NB4 (cell line): ENCODE measurements around the gene DNAJC30.

ENCODE experiments used
- DNase-seq: peaks from one replicate; pipeline ENCODE4 v3.0.0; 2010; ENCODE audit warnings: low read depth
- H3K4me3 ChIP-seq: one replicate; pipeline ENCODE4 v1.5.1; 2011; ENCODE audit warnings: mild to moderate bottlenecking, low read depth, low read length, moderate library complexity
- MYC ChIP-seq: IDR thresholded peaks from 2 replicates; pipeline ENCODE4 v1.6.1; 2011; ENCODE audit warnings: low read depth, low read length
- POLR2A ChIP-seq: IDR thresholded peaks from 2 replicates; pipeline ENCODE4 v1.6.1; 2011; ENCODE audit warnings: mild to moderate bottlenecking; ENCODE audit not compliant: insufficient read length; ENCODE audit errors: extremely low read depth
- TF ChIP-seq, protein P1 (sequence below): IDR thresholded peaks from one replicate; pipeline ENCODE4 v1.5.1; 2012; ENCODE audit warnings: low read depth, low read length
- TF ChIP-seq, protein P2 (sequence below): IDR thresholded peaks from 2 replicates; pipeline ENCODE4 v1.6.1; 2011; ENCODE audit warnings: low read depth, low read length

The DNAJC30 gene

DNA sequence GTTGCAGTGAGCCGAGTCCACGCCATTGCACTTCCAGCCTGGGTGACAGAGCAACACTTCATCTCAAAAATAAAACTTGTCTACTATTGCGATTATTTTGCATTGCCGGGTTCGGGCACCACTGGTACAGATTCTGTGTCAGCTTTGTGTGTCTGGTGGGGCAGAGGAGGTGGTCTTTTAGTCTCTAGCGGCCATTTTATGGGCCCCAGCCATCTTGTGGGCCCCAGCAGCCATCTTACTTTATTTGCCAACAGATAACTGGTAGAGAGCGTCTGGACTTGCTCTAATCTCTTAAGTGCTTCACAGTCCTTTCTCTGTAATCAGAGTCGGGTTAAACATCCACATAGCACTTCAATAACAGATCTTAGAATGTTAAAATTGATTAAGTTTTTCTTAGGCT is 5.0 kb upstream of the DNAJC30 start:
- TF ChIP-seq POLR2A (no peak), MYC (no peak)
- TF ChIP-seq, protein P1, sequence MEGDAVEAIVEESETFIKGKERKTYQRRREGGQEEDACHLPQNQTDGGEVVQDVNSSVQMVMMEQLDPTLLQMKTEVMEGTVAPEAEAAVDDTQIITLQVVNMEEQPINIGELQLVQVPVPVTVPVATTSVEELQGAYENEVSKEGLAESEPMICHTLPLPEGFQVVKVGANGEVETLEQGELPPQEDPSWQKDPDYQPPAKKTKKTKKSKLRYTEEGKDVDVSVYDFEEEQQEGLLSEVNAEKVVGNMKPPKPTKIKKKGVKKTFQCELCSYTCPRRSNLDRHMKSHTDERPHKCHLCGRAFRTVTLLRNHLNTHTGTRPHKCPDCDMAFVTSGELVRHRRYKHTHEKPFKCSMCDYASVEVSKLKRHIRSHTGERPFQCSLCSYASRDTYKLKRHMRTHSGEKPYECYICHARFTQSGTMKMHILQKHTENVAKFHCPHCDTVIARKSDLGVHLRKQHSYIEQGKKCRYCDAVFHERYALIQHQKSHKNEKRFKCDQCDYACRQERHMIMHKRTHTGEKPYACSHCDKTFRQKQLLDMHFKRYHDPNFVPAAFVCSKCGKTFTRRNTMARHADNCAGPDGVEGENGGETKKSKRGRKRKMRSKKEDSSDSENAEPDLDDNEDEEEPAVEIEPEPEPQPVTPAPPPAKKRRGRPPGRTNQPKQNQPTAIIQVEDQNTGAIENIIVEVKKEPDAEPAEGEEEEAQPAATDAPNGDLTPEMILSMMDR, result no peak
- TF ChIP-seq, protein P2, sequence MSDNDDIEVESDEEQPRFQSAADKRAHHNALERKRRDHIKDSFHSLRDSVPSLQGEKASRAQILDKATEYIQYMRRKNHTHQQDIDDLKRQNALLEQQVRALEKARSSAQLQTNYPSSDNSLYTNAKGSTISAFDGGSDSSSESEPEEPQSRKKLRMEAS, result no peak
- H3K4me3 ChIP-seq, result no peak overlapping the region
- no peak for DNase-seq

DNA sequence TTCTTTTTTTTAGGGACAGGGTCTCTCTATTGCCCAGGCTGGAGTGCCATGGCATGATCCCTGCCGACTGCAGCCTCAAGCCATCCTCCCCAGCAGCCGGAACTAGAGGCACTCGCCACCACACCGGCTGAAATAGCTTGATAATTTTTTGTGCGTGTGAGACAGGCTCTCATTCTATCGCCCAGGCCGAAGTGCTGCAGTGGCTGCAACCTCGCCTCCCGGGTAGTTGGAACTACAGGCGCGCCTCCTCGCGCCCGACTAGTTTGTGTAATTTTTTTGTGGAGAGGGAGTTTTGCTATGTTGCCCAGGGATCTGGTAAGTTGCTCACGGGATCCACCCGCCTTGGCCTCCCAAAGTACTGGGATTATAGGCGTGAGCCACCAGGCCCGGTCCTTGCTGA is 2.1 kb upstream of the DNAJC30 start:
- TF ChIP-seq, protein P1, result no peak

DNA sequence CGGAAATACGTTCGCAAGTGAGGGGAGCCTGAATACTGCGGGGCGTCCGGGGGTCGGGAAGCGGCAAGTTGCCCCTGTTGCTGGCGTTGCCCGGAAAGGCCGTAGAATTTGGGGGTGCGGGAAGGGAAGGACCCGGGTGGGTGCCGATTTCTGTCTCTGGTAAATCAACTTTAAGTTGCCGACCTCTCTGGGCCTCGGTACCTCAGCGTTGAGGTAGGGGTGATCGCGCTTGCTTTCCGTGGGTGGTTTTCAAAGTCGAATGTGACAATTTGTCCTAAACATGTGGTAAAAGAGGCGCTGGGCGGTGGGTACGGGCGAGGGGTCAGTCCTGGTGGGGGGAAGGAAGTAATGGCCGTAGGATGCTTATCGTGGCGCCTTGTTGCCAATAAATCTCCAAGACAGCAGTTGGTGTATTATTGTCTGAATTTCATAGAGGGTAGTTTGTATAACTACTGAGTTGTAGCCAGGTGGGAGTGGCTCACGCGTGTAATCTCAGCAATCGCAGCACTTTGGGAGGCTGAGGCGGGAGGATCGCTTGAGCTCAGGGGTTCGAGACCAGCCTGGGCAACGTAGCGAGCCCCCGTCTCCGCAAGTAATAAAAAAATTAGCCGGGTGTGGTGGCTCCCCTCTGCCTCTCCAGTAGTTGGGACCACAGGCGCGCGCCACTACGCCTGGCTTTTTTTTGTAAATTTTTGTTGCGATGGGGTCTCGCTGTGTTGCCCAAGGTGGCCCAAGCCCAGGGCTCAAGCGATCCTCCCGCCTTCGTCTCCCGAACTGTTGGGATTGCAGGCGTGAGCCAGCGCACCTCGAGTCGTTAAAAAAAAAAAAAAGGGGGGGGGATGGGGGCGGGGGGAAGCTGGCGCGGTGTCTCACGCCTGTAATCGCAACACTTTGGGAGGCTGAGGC is 788 bp upstream of the DNAJC30 start:
- no peak for TF ChIP-seq POLR2A
- TF ChIP-seq, protein P2, result no peak
- TF ChIP-seq, protein P1, result no peak
- TF ChIP-seq MYC, result no peak
- no peak for DNase-seq
- H3K4me3 ChIP-seq, result peak overlapping the region; percentile 99

More for the DNA sequence above, 2.1 kb upstream of the DNAJC30 start:
- no peak for DNase-seq
- H3K4me3 ChIP-seq, result no peak overlapping the region

DNA sequence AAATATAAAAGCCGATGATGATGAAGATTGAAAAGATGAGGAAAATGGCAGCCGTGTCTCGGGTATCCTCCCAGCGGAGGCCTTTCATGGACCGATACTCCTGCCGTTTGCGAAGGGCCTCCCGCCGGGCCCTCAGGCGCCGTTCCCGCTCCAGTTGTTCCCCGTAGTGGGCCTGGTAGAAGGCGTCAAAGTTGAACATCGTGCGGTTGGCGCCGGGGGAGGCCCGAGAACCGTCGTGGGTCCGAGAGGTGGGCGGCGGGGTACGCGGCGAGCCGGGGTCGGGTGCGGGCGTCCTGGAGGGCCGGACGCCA is 553 bp downstream of the DNAJC30 start:
- no peak for DNase-seq
- TF ChIP-seq, protein P1, result no peak
- TF ChIP-seq POLR2A (no peak), MYC (peak; percentile 18; the same call in 1 of the 2 replicates)
- TF ChIP-seq, protein P2, result no peak

DNA sequence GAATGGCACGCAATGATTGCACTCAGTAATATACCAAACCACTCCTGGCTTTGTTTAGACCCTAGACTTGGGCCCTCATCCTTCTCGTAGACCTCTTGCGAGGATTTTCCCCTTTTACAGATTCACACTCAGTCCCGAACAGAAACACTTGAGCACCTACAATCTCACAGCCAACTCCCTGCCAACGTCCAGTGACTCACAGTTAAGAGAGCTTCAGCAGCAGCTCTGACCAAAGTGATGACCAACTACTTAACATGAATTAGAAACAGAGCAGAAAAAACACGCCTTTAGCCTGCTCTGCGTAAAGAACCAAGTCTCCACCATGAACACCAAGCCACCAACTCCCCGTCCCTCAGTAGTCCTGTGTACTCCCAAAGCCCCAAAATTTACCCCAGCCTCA is 2.2 kb downstream of the DNAJC30 start:
- no peak for DNase-seq
- TF ChIP-seq POLR2A, result no peak
- TF ChIP-seq, protein P2, result no peak
- TF ChIP-seq, protein P1, result no peak
- no peak for TF ChIP-seq MYC
- no peak overlapping the region for H3K4me3 ChIP-seq

More for the DNA sequence above, 553 bp downstream of the DNAJC30 start:
- H3K4me3 ChIP-seq, result peak overlapping the region; percentile 99

DNA sequence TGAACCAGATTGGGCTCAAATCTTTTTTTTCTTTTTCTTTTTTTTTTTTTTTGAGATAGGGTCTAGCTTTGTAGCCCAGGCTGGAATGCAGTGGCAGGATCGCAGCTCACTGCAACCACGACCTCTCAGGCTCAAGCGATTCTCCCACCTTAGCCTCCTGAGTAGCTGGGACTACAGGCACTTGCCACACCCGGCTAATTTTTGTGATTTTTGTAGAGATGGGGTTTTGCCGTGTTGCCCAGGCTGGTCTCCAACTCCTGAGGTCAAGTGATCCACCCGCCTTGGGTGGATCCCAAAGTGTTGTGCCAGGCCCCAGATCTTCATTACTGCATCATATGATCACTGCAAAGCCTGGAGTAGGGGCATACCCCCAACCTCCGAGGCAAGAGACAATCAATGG is 2.8 kb downstream of the DNAJC30 start:
- TF ChIP-seq MYC (no peak), POLR2A (no peak)
- TF ChIP-seq, protein P1, result no peak
- TF ChIP-seq, protein P2, result no peak
- H3K4me3 ChIP-seq, result no peak overlapping the region
- no peak for DNase-seq
